Activated B cell treated with CpG ODN at 0.5 μM for 24 hours (primary cell): ENCODE measurements around the gene CDH20. TPM values are rescaled to one million over a fixed set of nuclear protein-coding genes. Genes with fewer than 3 reads are reported as not detected.

Experiments
- ATAC-seq: fragments of 200-7000 bp; cut with Tn5 transposase; one replicate; pipeline ENCODE4 v1.10.0; 2021; ENCODE audit warnings: low read depth, mild to moderate bottlenecking, moderate library complexity
- CTCF ChIA-PET: fragments of 350-600 bp; sonication (Branson Sonifier 250); formaldehyde crosslinking; loops from one replicate; lab custom pipeline; 2021; ENCODE audit warnings: antibody characterized with exemption; lab: Charles Lee
- POLR2A ChIA-PET: fragments of 350-600 bp; sonication (Branson Sonifier 250); formaldehyde crosslinking; loops from one replicate; lab custom pipeline; 2021; ENCODE audit warnings: antibody characterized with exemption; lab: Charles Lee
- DNase-seq: peaks from one replicate; pipeline ENCODE4 v3.0.0; 2022
- H3K27ac Mint-ChIP-seq: one replicate; pipeline ENCODE4 v1.8.0; 2020; ENCODE audit warnings: mixed read lengths
- H3K27me3 Mint-ChIP-seq: one replicate; pipeline ENCODE4 v1.8.0; 2021; ENCODE audit warnings: mixed read lengths
- H3K36me3 Mint-ChIP-seq: one replicate; pipeline ENCODE4 v1.8.0; 2021; ENCODE audit warnings: low read depth, mixed read lengths
- H3K4me1 Mint-ChIP-seq: one replicate; pipeline ENCODE4 v1.8.0; 2021; ENCODE audit warnings: mixed read lengths
- H3K4me3 Mint-ChIP-seq: one replicate; pipeline ENCODE4 v1.8.0; 2020; ENCODE audit warnings: mild to moderate bottlenecking, mixed read lengths
- H3K9me3 Mint-ChIP-seq: one replicate; pipeline ENCODE4 v1.8.0; 2020; ENCODE audit warnings: mixed read lengths
- CTCF ChIP-seq: fragments of 200-600 bp; IDR thresholded peaks from one replicate; pipeline ENCODE4 v1.8.0; 2022; ENCODE audit warnings: antibody characterized with exemption, mild to moderate bottlenecking
- intact Hi-C: fragments of 100-400 bp; cut with micrococcal nuclease; formaldehyde crosslinking; loops from one replicate; pipeline ENCODE4 v1.15.1; 2024
- total RNA-seq: library from RNA; stranded (reverse); gene quantifications from 2 replicates; pipeline ENCODE4 v1.2.3, GENCODE V29; 2022

CDH20 gene
- total RNA-seq, 1 donor from 2014 or later = 0.07 TPM

GRCh38 chr18:61587865-61588264 lies 254.6 kb downstream of the CDH20 start:
- H3K27ac Mint-ChIP-seq = no peak overlapping the region
- no peak for TF ChIP-seq CTCF
- no peaks in the 10 kb centered on the region for H3K4me1 Mint-ChIP-seq
- DNase-seq (no peak), ATAC-seq (no peak)
- ChIA-PET CTCF (interaction anchor here (0.8 kb wide), 1 partner anchor 544 kb away, joined by 3 read pairs; no protein-coding TSS in a partner anchor), POLR2A (no interaction called here)
- H3K9me3 Mint-ChIP-seq = peaks cover 2% of the 10 kb centered on the region
- H3K36me3 Mint-ChIP-seq = no peaks in the 10 kb centered on the region
- H3K4me3 Mint-ChIP-seq = no peak overlapping the region
- intact Hi-C loops = no loop called here
- peaks cover 2% of the 10 kb centered on the region for H3K27me3 Mint-ChIP-seq

DNA sequence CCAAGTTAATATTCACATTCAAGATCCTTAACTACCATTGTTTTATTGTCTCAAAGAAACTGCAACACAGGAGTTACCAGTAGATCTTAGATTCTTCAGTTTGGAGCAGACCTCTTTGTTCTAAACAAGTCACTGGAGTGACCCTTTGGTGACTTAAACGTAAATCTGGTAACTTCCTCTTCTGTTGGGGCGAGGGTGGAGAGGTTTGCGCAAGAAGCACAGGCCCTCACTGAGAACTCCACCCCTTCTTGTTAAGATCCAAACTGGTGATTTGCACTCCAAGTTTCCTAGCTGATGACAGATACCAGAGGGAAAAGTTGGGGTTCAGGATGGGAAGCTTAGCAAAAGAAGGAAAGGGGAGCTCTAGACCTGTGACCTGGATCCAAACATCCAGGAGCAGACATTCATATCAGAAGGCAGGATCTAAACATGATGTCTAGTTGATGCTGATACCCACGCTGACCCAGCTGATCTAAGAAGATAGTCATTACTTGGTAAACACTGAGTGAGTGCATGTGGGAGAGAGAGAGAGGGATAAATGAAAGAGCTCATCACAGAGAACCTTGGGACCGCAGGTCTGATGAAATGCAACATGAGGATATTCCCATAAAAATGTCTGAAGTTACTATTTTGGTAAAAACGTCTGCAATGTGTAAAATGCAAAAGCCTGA lies 256.0 kb downstream of the CDH20 start:
- no peak for DNase-seq
- Mint-ChIP-seq H3K4me3 (no peak overlapping the region), H3K27me3 (no peaks in the 10 kb centered on the region), H3K27ac (no peak overlapping the region), H3K9me3 (no peaks in the 10 kb centered on the region), H3K36me3 (no peaks in the 10 kb centered on the region), H3K4me1 (no peaks in the 10 kb centered on the region)
- CTCF ChIA-PET = no interaction called here
- ATAC-seq = no peak
- POLR2A ChIA-PET = no interaction called here
- intact Hi-C loops = no loop called here
- TF ChIP-seq CTCF = no peak

GRCh38 chr18:61589724-61590065 lies 256.5 kb downstream of the CDH20 start:
- H3K4me1 Mint-ChIP-seq = no peaks in the 10 kb centered on the region
- no peaks in the 10 kb centered on the region for H3K9me3 Mint-ChIP-seq
- no peaks in the 10 kb centered on the region for H3K36me3 Mint-ChIP-seq
- H3K4me3 Mint-ChIP-seq = no peak overlapping the region
- POLR2A ChIA-PET = no interaction called here
- no peak for ATAC-seq
- H3K27ac Mint-ChIP-seq = no peak overlapping the region
- intact Hi-C loops = no loop called here
- CTCF ChIA-PET = no interaction called here
- no peak for TF ChIP-seq CTCF
- no peak for DNase-seq
- H3K27me3 Mint-ChIP-seq = no peaks in the 10 kb centered on the region

- ChIA-PET CTCF (no interaction called here), POLR2A (no interaction called here)
- DNase-seq (no peak), ATAC-seq (no peak)
- Mint-ChIP-seq H3K36me3 (no peaks in the 10 kb centered on the region), H3K4me1 (no peaks in the 10 kb centered on the region), H3K27me3 (no peaks in the 10 kb centered on the region), H3K27ac (no peak overlapping the region), H3K9me3 (no peaks in the 10 kb centered on the region), H3K4me3 (no peak overlapping the region)
- intact Hi-C loops = no loop called here
- TF ChIP-seq CTCF = no peak
Observed at GRCh38 chr18:61591253-61591652, 258.0 kb downstream of the CDH20 start.

DNA sequence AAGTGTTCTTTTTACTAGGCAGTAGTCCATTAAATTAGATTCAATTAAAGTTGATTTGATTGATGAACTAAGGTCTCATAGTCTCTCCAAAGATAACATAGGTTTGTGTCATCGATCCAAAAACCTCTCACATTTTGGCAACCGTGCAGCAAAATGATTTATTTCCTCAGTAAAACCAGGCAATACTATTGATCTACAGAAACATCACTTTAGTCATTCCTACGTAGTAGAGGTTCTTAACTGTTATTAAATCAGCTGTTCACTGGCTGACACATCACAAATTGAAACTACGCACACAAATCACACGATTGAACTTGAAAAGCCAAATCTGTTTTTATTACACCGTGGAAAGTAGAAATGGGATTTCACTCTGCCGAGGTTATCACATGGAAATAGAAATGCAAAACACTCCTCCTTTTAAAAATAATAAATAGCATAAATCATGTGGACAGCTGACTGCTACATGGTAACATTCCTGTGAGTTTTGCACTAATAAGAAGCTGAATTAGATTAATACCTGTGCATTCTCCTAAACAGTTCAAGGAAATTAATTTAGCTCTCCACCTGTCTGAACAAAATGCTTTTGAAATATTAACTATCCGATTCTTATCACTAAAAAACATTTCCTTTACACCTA lies 262.5 kb downstream of the CDH20 start:
- POLR2A ChIA-PET = no interaction called here
- Mint-ChIP-seq H3K36me3 (no peaks in the 10 kb centered on the region), H3K27me3 (peaks cover 3% of the 10 kb centered on the region), H3K4me3 (no peak overlapping the region), H3K9me3 (no peaks in the 10 kb centered on the region), H3K27ac (no peak overlapping the region), H3K4me1 (no peaks in the 10 kb centered on the region)
- no peak for DNase-seq
- no peak for TF ChIP-seq CTCF
- CTCF ChIA-PET = no interaction called here
- no peak for ATAC-seq
- intact Hi-C loops = no loop called here
